Testis (tissue), 3 donors: ENCODE results near the gene GPER1. TPM values are rescaled to one million over a fixed set of nuclear protein-coding genes. Genes with fewer than 3 reads are reported as not detected.

Experiments used
- DNase-seq: peaks from one replicate; pipeline ENCODE4 v3.0.0-alpha.2; 2019
- H3K27ac ChIP-seq, 2 donors: fragments of 200-600 bp; sonication (generic); one replicate each; pipeline ENCODE4 v1.5.1; 2019
- H3K27me3 ChIP-seq: fragments of 200-600 bp; sonication (generic); one replicate; pipeline ENCODE4 v1.5.1; 2019
- H3K36me3 ChIP-seq: fragments of 200-600 bp; sonication (generic); one replicate; pipeline ENCODE4 v1.5.1; 2017; ENCODE audit warnings: low read depth; ENCODE audit errors: missing control alignments
- H3K4me1 ChIP-seq: fragments of 200-600 bp; sonication (generic); one replicate; pipeline ENCODE4 v1.5.1; 2019
- H3K4me3 ChIP-seq, 2 donors: fragments of 200-600 bp; sonication (generic); one replicate each; pipeline ENCODE4 v1.5.1; 2017 to 2019
- H3K9me3 ChIP-seq: fragments of 200-600 bp; sonication (generic); one replicate; pipeline ENCODE4 v1.5.1; 2017
- CTCF ChIP-seq, 3 experiments: fragments of 450-650 bp in 2 of 3; fragments of 200-600 bp in 1 of 3; sonication (generic) in 1 of 3; IDR thresholded peaks; one replicate each; pipeline ENCODE4 v1.5.1; 2016 to 2019; ENCODE audit warnings: antibody characterized with exemption in 3 of 3, mild to moderate bottlenecking in 2 of 3, moderate library complexity in 1 of 3
- POLR2A ChIP-seq: fragments of 450-650 bp; IDR thresholded peaks from one replicate; pipeline ENCODE4 v1.6.1; 2017; ENCODE audit warnings: antibody characterized with exemption, mild to moderate bottlenecking, moderate library complexity
- WGBS, 2 donors: methylation state at CpG; one replicate each; pipeline ENCODE4 v1.1.5; 2018; 5-methylcytosine and 5-hydroxymethylcytosine counted together
- intact Hi-C: fragments of 100-400 bp; cut with DNase I; formaldehyde crosslinking; loops from one replicate; pipeline ENCODE4 v1.15.1; 2023; ENCODE audit warnings: low total_unique reads
- polyA plus RNA-seq: library from polyadenylated mRNA; stranded (reverse); fragments of 350-450 nt; fragmentation: Illumina TruSeq; extraction: RNeasy Lipid Tissue Mini Kit (QIAGEN cat#74804); gene quantifications from one replicate; pipeline ENCODE4 v1.2.3, GENCODE V29; 2014; ENCODE audit warnings: low read depth, low replicate concordance; ENCODE audit not compliant: insufficient read depth
- total RNA-seq, 2 donors: library from RNA; depleted of rRNA; stranded (reverse); fragments of >200 nt; gene quantifications; one replicate each; pipeline ENCODE4 v1.2.3, GENCODE V29; 2016

Gene GPER1
- total and polyA plus RNA-seq, 3 donors from 2014 or later: 3.2 to 3.5 (median 3.4) TPM

- Histone ChIP-seq H3K9me3 (no peaks in the 10 kb centered on the region), H3K4me3 (no peak overlapping the region), H3K36me3 (no peaks in the 10 kb centered on the region), H3K27me3 (no peaks in the 10 kb centered on the region), H3K27ac (no peak overlapping the region), H3K4me1 (peaks cover 7% of the 10 kb centered on the region)
- TF ChIP-seq POLR2A (no peak), CTCF (IDR thresholded peaks at IDR 0.05) (no peak)
- DNase-seq: no peak
- intact Hi-C loops: loop anchor here (2.0 kb wide), 1 partner anchor 72 kb away; no protein-coding TSS in a partner anchor
- WGBS, 2 donors: 91% methylated on average over 13 of the region's 13 CpGs; no CpG with 5 or more reads in 1 of the 2 donors
Observed at GRCh38 chr7:1064581-1064980, 23.3 kb upstream of the GPER1 start.

GRCh38 chr7:1065263-1065584, 22.7 kb upstream of the GPER1 start:
- WGBS, 2 donors: 79 to 87% methylated on average over 12 of the region's 12 CpGs
- intact Hi-C loops: loop anchor here (2.0 kb wide), 1 partner anchor 72 kb away; no protein-coding TSS in a partner anchor
- H3K27me3 ChIP-seq: no peaks in the 10 kb centered on the region
- no peaks in the 10 kb centered on the region for H3K36me3 ChIP-seq
- H3K27ac ChIP-seq: no peak overlapping the region
- no peaks in the 10 kb centered on the region for H3K9me3 ChIP-seq
- H3K4me3 ChIP-seq: no peak overlapping the region
- H3K4me1 ChIP-seq: peaks cover 7% of the 10 kb centered on the region
- no peak for DNase-seq
- TF ChIP-seq CTCF (IDR thresholded peaks at IDR 0.05): no peak
- TF ChIP-seq POLR2A: no peak

GRCh38 chr7:1065585-1066241, 22.2 kb upstream of the GPER1 start:
- H3K36me3 ChIP-seq: no peaks in the 10 kb centered on the region
- peaks cover 7% of the 10 kb centered on the region for H3K4me1 ChIP-seq
- H3K27me3 ChIP-seq: no peaks in the 10 kb centered on the region
- WGBS, 2 donors: 21 to 29% methylated on average over 10 to 47 of the region's 48 CpGs
- DNase-seq: peak; percentile 87
- H3K27ac ChIP-seq: no peak overlapping the region
- intact Hi-C loops: loop anchor here (2.0 kb wide), 1 partner anchor 73 kb away; no protein-coding TSS in a partner anchor
- H3K4me3 ChIP-seq: no peak overlapping the region
- TF ChIP-seq POLR2A (no peak), CTCF (IDR thresholded peaks at IDR 0.05) (peak; percentile 87 to 93 (median 90))
- H3K9me3 ChIP-seq: no peaks in the 10 kb centered on the region

- no peak overlapping the region for H3K27ac ChIP-seq
- H3K27me3 ChIP-seq: no peaks in the 10 kb centered on the region
- peaks cover 7% of the 10 kb centered on the region for H3K4me1 ChIP-seq
- WGBS, 2 donors: 48 to 55% methylated on average over 18 to 21 of the region's 21 CpGs
- DNase-seq: no peak
- TF ChIP-seq POLR2A (no peak), CTCF (IDR thresholded peaks at IDR 0.05) (no peak)
- H3K4me3 ChIP-seq: no peak overlapping the region
- intact Hi-C loops: no loop called here
- no peaks in the 10 kb centered on the region for H3K36me3 ChIP-seq
- H3K9me3 ChIP-seq: no peaks in the 10 kb centered on the region
Observed at GRCh38 chr7:1066242-1066588, 21.7 kb upstream of the GPER1 start.

GRCh38 chr7:1068013-1068412, 19.9 kb upstream of the GPER1 start:
- H3K27me3 ChIP-seq: no peaks in the 10 kb centered on the region
- no peak overlapping the region for H3K27ac ChIP-seq
- TF ChIP-seq POLR2A: no peak
- no peak for DNase-seq
- H3K4me3 ChIP-seq: no peak overlapping the region
- H3K9me3 ChIP-seq: no peaks in the 10 kb centered on the region
- intact Hi-C loops: no loop called here
- peaks cover 7% of the 10 kb centered on the region for H3K4me1 ChIP-seq
- WGBS, 2 donors: 89% methylated on average over 14 of the region's 14 CpGs; no CpG with 5 or more reads in 1 of the 2 donors
- no peaks in the 10 kb centered on the region for H3K36me3 ChIP-seq
